PC-3 (cell line): Measurements from ENCODE around the gene VCX3A. TPM values are rescaled to one million over a fixed set of nuclear protein-coding genes. Genes with fewer than 3 reads are reported as not detected.

Source experiments
- ATAC-seq: fragments of 200-7000 bp; cut with Tn5 transposase; 2 replicates; pipeline ENCODE4 v1.9.1; 2020; ENCODE audit warnings: mild to moderate bottlenecking, moderate library complexity
- BruUV-seq: library from RNA; stranded (reverse); fragments of 400-500 nt; replicated peaks from 2 replicates; lab custom pipeline; 2021; lab: Mats Ljungman, UMichigan
- CTCF ChIA-PET: fragments of 300-600 bp; sonication (Branson Sonifier 250); formaldehyde crosslinking; loops from one replicate; lab custom pipeline; 2022; ENCODE audit warnings: antibody characterized with exemption; lab: Charles Lee
- POLR2A ChIA-PET: fragments of 300-600 bp; sonication (Branson Sonifier 250); formaldehyde crosslinking; loops from one replicate; lab custom pipeline; 2022; ENCODE audit warnings: antibody characterized with exemption; ENCODE audit not compliant: unreplicated experiment; lab: Charles Lee
- DNase-seq: peaks from one replicate; pipeline ENCODE4 v3.0.0-alpha.2; 2015
- H2AFZ ChIP-seq: fragments of 300-600 bp; sonication (generic); 2 replicates; pipeline ENCODE4 v1.6.0; 2016; ENCODE audit warnings: antibody characterized with exemption, low read length
- H3F3A ChIP-seq: fragments of 300-600 bp; sonication (generic); one replicate; pipeline ENCODE4 v1.6.0; 2017; ENCODE audit warnings: antibody characterized with exemption, low read length, control low read depth, mild to moderate bottlenecking; ENCODE audit not compliant: unreplicated experiment
- H3K27ac ChIP-seq: fragments of 300-600 bp; sonication (generic); 2 replicates; pipeline ENCODE4 v1.5.1; 2016; ENCODE audit warnings: mild to moderate bottlenecking, low read length
- H3K27me3 ChIP-seq: fragments of 300-600 bp; sonication (generic); 2 replicates; pipeline ENCODE4 v1.6.1; 2016; ENCODE audit warnings: low read length, mixed read lengths
- H3K36me3 ChIP-seq: fragments of 300-600 bp; sonication (generic); 2 replicates; pipeline ENCODE4 v1.6.1; 2016; ENCODE audit warnings: low read depth, mixed run types, low read length, mixed read lengths
- H3K4me1 ChIP-seq: fragments of 300-600 bp; sonication (generic); 2 replicates; pipeline ENCODE4 v1.5.1; 2016; ENCODE audit warnings: low read length; ENCODE audit not compliant: insufficient read depth
- H3K4me2 ChIP-seq: fragments of 300-600 bp; sonication (generic); 2 replicates; pipeline ENCODE4 v1.6.0; 2016; ENCODE audit warnings: low read length
- H3K4me3 ChIP-seq: fragments of 300-600 bp; sonication (generic); 2 replicates; pipeline ENCODE4 v1.5.1; 2016; ENCODE audit warnings: mild to moderate bottlenecking, low read length, mixed read lengths
- H3K79me2 ChIP-seq: fragments of 300-600 bp; sonication (generic); 2 replicates; pipeline ENCODE4 v1.6.1; 2017; ENCODE audit warnings: low read length, mixed read lengths
- H3K9ac ChIP-seq: fragments of 300-600 bp; sonication (generic); 2 replicates; pipeline ENCODE4 v1.6.0; 2016; ENCODE audit warnings: mild to moderate bottlenecking, low read length
- H3K9me2 ChIP-seq: fragments of 300-600 bp; sonication (generic); replicated peaks from 2 replicates; pipeline ENCODE4 v1.6.1; 2016; ENCODE audit warnings: mixed run types, low read length, mixed read lengths
- H3K9me3 ChIP-seq: fragments of 300-600 bp; sonication (generic); 2 replicates; pipeline ENCODE4 v1.6.1; 2016; ENCODE audit warnings: low read length, mixed read lengths
- H4K20me1 ChIP-seq: fragments of 300-600 bp; sonication (generic); 2 replicates; pipeline ENCODE4 v1.6.1; 2016; ENCODE audit warnings: low read length, mixed read lengths
- EZH2 ChIP-seq: fragments of 300-600 bp; sonication (generic); IDR thresholded peaks from one replicate; pipeline ENCODE4 v1.6.1; 2017; ENCODE audit warnings: antibody characterized with exemption, mild to moderate bottlenecking, low read length; ENCODE audit not compliant: unreplicated experiment
- EZH2phosphoT487 ChIP-seq: fragments of 300-600 bp; sonication (generic); IDR thresholded peaks from 2 replicates; pipeline ENCODE4 v1.6.1; 2018; ENCODE audit warnings: mild to moderate bottlenecking, antibody characterized with exemption, low read length, borderline replicate concordance
- intact Hi-C: fragments of 100-400 bp; cut with micrococcal nuclease; formaldehyde crosslinking; loops from 2 replicates; pipeline ENCODE4 v1.9.0; 2023
- total RNA-seq: library from RNA; depleted of rRNA; stranded (reverse); fragments of >200 nt; gene quantifications from 2 replicates; pipeline ENCODE4 v1.2.3, GENCODE V29; 2014
- TF ChIP-seq, protein P1 (sequence below): fragments of 300-600 bp; sonication (generic); conservative IDR thresholded peaks from 2 replicates; pipeline ENCODE4 v1.5.1; 2017; ENCODE audit warnings: antibody characterized with exemption, low read depth, mild to moderate bottlenecking, low read length

Gene VCX3A
- total RNA-seq, 1 experiment from 2014 or later: not detected

DNA sequence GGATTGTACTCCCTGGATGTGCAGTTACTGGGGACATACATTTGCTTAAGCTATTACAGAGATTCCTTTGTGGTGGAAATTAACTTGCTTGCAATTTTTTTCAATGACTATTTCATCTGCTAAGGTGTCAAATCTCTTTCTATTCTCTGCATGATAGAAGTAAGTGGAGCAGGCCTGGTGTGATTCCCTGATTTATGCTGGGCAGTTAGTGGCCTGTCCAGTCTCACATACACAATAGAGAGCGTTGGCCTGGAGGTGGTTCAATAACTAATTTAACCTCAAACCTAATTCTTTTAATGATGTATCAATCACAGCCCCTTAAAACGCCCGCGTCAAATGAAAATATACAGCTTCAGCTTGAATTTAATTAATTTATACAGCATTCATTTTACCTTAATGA, 28.5 kb downstream of the VCX3A start:
- TF ChIP-seq, protein P1, sequence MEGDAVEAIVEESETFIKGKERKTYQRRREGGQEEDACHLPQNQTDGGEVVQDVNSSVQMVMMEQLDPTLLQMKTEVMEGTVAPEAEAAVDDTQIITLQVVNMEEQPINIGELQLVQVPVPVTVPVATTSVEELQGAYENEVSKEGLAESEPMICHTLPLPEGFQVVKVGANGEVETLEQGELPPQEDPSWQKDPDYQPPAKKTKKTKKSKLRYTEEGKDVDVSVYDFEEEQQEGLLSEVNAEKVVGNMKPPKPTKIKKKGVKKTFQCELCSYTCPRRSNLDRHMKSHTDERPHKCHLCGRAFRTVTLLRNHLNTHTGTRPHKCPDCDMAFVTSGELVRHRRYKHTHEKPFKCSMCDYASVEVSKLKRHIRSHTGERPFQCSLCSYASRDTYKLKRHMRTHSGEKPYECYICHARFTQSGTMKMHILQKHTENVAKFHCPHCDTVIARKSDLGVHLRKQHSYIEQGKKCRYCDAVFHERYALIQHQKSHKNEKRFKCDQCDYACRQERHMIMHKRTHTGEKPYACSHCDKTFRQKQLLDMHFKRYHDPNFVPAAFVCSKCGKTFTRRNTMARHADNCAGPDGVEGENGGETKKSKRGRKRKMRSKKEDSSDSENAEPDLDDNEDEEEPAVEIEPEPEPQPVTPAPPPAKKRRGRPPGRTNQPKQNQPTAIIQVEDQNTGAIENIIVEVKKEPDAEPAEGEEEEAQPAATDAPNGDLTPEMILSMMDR: no peak
- TF ChIP-seq EZH2: no peak
- TF ChIP-seq EZH2phosphoT487: no peak
- no peaks in the 10 kb centered on the region for H3K79me2 ChIP-seq
- ChIA-PET POLR2A (no interaction called here), CTCF (no interaction called here)
- no peak overlapping the region for H3K9ac ChIP-seq
- ATAC-seq (no peak), DNase-seq (no peak)
- H3K36me3 ChIP-seq: no peaks in the 10 kb centered on the region
- H3F3A ChIP-seq: no peaks in the 10 kb centered on the region
- no peaks in the 10 kb centered on the region for H3K27me3 ChIP-seq
- H3K27ac ChIP-seq: no peak overlapping the region
- H3K9me2 ChIP-seq: no peaks in the 10 kb centered on the region
- H3K4me2 ChIP-seq: no peak overlapping the region
- no TSS peak for BruUV-seq
- intact Hi-C loops: no loop called here
- H3K4me3 ChIP-seq: no peak overlapping the region
- no peaks in the 10 kb centered on the region for H3K4me1 ChIP-seq
- H2AFZ ChIP-seq: no peak overlapping the region
- H4K20me1 ChIP-seq: no peaks in the 10 kb centered on the region
- H3K9me3 ChIP-seq: no peaks in the 10 kb centered on the region

- intact Hi-C loops: no loop called here
- H3K79me2 ChIP-seq: no peaks in the 10 kb centered on the region
- H3K4me2 ChIP-seq: no peak overlapping the region
- H3K9ac ChIP-seq: no peak overlapping the region
- no peak overlapping the region for H3K27ac ChIP-seq
- no peaks in the 10 kb centered on the region for H3K27me3 ChIP-seq
- H2AFZ ChIP-seq: no peak overlapping the region
- TF ChIP-seq EZH2phosphoT487: no peak
- H3K4me1 ChIP-seq: no peaks in the 10 kb centered on the region
- H3K4me3 ChIP-seq: no peak overlapping the region
- ChIA-PET POLR2A (no interaction called here), CTCF (no interaction called here)
- no peaks in the 10 kb centered on the region for H3F3A ChIP-seq
- no TSS peak for BruUV-seq
- no peak for ATAC-seq
- no peaks in the 10 kb centered on the region for H3K9me2 ChIP-seq
- H4K20me1 ChIP-seq: no peaks in the 10 kb centered on the region
- no peaks in the 10 kb centered on the region for H3K36me3 ChIP-seq
- no peaks in the 10 kb centered on the region for H3K9me3 ChIP-seq
- DNase-seq: no peak
These were observed 29.0 kb downstream of the VCX3A start for GRCh38 chrX:6505960-6506359.

DNA sequence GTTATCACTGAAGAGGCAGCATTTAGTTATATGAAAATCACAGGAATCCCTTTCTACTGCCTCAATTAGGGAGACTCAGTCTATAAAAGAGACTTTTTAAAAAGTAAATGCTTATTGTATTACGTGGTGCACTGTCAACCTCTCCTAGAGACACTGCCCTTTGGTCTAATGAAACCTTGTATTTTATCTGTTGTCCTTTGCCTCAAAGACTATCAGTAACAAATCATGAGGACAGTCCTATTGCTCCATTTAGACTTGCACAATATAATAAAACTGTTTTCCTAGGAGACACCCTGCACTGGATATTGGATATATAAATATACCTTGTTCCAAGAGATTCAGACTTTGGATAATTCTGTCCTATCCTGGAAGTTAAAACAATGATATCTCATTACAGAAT, 34.2 kb downstream of the VCX3A start:
- H3K4me3 ChIP-seq: no peak overlapping the region
- no peaks in the 10 kb centered on the region for H3K36me3 ChIP-seq
- intact Hi-C loops: no loop called here
- DNase-seq: no peak
- BruUV-seq: no TSS peak
- no peaks in the 10 kb centered on the region for H3K9me3 ChIP-seq
- H3K27ac ChIP-seq: no peak overlapping the region
- H2AFZ ChIP-seq: no peak overlapping the region
- ATAC-seq: no peak
- ChIA-PET CTCF (no interaction called here), POLR2A (no interaction called here)
- H3K27me3 ChIP-seq: no peaks in the 10 kb centered on the region
- no peaks in the 10 kb centered on the region for H4K20me1 ChIP-seq
- H3K9ac ChIP-seq: no peak overlapping the region
- H3K4me1 ChIP-seq: no peaks in the 10 kb centered on the region
- H3K79me2 ChIP-seq: no peaks in the 10 kb centered on the region
- no peaks in the 10 kb centered on the region for H3K9me2 ChIP-seq
- no peak for TF ChIP-seq EZH2phosphoT487
- no peak for TF ChIP-seq EZH2
- TF ChIP-seq, protein P1: no peak
- H3F3A ChIP-seq: no peaks in the 10 kb centered on the region
- no peak overlapping the region for H3K4me2 ChIP-seq
